ENCODE data around the gene DHRS11.
"Not testable (repeated sequence)": the region's sequence is repeated elsewhere in the genome, so short reads cannot be mapped to it uniquely, and the experiment has no call there.

Gene DHRS11

DNA sequence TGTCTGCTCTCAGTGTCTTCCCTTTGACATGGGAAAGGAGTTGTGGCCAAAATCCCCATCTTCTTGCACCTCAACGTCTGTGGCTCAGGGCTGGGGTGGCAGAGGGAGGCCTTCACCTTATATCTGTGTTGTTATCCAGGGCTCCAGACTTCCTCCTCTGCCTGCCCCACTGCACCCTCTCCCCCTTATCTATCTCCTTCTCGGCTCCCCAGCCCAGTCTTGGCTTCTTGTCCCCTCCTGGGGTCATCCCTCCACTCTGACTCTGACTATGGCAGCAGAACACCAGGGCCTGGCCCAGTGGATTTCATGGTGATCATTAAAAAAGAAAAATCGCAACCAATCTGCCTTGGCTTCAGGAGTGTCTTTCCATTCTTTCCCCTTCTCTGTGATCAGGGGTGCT is 8.8 kb downstream of the DHRS11 start:
- no peak for DNase-seq (ENCODE audit: low read depth)
- no peak overlapping the region for H3K4me3 ChIP-seq (ENCODE audit: low read depth, low read length)
- TF ChIP-seq, protein P1, sequence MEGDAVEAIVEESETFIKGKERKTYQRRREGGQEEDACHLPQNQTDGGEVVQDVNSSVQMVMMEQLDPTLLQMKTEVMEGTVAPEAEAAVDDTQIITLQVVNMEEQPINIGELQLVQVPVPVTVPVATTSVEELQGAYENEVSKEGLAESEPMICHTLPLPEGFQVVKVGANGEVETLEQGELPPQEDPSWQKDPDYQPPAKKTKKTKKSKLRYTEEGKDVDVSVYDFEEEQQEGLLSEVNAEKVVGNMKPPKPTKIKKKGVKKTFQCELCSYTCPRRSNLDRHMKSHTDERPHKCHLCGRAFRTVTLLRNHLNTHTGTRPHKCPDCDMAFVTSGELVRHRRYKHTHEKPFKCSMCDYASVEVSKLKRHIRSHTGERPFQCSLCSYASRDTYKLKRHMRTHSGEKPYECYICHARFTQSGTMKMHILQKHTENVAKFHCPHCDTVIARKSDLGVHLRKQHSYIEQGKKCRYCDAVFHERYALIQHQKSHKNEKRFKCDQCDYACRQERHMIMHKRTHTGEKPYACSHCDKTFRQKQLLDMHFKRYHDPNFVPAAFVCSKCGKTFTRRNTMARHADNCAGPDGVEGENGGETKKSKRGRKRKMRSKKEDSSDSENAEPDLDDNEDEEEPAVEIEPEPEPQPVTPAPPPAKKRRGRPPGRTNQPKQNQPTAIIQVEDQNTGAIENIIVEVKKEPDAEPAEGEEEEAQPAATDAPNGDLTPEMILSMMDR (conservative IDR thresholded peaks at IDR 0.05; ENCODE audit: low read depth, low read length), result no peak

DNA sequence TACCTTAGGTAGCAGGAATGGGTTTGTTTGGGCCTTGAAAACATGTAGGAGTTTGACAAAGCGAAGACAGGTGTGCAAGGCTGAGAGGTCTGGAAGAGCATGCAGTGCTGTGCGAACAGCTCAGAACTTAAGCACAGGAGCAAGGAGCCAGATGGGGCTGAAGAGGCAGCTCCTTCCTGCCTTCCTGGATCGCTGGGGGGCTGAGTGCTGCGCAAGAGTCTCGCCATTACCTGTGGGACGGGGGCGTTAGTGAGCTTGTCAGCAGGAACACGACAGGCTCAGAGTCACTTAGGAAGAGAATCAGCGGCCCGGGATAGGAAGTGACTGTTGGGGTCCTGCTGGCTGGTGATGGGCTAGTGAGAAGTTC is 9.2 kb downstream of the DHRS11 start:
- peak overlapping the region; percentile 96 for H3K4me3 ChIP-seq (ENCODE audit: low read depth, low read length)
- TF ChIP-seq, protein P1 (conservative IDR thresholded peaks at IDR 0.05; ENCODE audit: low read depth, low read length), result no peak
- DNase-seq (ENCODE audit: low read depth), result peak; percentile 50

DNA sequence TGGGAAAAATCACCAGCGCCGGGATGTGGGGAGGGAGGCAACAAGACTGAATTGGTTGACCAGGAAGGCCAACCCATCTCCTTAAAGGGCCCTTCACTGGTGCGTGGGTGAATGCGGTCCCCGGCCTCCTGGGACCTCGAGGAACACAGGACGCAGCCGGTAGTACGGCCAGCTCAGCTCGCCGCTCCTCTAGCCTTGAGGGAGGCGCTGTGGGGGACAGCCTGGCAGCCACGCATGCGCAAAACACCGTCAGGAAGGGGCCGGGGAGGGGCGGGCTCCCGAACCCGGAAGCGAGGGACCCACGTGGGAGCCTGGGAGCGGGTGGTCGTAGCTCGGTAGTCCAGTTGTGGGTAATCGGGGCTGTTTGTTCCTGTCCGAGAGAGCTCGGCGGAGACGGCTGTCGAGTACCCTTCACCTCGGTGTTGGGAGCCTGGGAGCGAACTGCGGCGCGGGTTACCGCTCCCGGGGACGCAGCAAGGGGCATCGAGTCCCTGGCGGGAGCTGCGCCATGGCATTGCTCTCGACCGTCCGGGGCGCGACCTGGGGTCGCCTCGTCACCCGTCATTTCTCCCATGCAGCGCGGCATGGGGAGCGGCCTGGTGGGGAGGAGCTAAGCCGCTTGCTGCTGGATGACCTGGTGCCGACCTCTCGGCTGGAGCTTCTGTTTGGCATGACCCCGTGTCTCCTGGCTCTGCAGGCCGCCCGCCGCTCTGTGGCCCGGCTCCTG is 9.8 kb downstream of the DHRS11 start, which contains the start of gene MRM1:
TSS of gene MRM1 (plus strand) at position 281 of the 727 bp plus-strand sequence. CDS start at position 509, 228 bp downstream.
- peak; percentile 90 for DNase-seq (ENCODE audit: low read depth)
- peak within 1 kb of the TSS; percentile 96 for H3K4me3 ChIP-seq (ENCODE audit: low read depth, low read length)
- TF ChIP-seq, protein P1 (conservative IDR thresholded peaks at IDR 0.05; ENCODE audit: low read depth, low read length), result peak; percentile 36

DNA sequence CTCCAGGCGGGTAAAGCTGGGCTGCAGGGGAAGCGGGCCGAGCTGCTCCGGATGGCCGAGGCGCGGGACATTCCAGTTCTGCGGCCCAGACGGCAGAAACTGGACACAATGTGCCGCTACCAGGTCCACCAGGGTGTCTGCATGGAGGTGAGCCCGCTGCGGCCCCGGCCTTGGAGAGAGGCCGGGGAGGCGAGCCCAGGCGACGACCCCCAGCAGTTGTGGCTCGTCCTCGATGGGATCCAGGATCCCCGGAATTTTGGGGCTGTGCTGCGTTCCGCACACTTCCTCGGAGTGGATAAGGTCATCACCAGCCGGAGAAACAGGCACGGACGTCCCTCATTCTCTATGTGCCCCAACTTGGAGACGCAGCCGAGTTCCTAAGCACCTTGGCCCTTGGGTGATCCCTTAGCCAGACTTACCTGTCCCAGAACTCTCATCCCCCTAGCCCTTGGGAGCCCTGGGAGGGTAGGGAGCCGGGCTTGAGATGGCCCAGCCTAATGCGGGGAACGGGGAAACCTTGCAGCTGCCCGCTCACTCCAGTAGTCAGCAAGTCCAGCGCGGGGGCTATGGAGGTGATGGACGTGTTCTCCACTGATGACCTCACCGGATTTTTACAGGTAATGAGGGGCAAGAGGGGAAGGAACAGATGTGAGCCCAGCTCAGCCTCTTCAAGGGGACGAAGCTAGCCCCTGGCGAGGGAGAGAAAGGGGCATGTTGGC is 10.5 kb downstream of the DHRS11 start:
- H3K4me3 ChIP-seq (ENCODE audit: low read depth, low read length), result peak overlapping the region; percentile 96
- peak; percentile 18 for DNase-seq (ENCODE audit: low read depth)
- TF ChIP-seq, protein P1 (conservative IDR thresholded peaks at IDR 0.05; ENCODE audit: low read depth, low read length), result no peak

DNA sequence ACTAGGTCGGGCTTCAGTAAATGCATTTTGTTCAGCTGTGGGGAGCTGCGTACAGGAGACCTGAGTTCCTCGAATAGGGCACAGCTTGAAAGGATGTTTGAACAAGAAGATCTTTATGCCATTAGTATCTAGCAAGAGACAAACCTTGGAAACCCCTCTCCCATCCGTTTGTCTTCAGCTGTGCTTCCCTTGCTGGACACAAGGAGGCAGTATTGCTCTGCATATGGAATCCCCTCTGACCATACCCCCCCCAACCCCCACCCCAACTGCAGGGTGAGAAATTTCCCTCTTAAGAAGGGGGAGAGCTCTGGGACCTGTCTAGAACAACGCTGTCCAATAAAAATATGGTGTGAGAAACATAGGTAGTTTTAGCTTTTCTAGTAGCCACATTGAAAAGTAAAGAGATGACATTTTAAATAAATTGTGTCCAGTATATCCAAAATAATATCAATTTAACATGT is 11.3 kb downstream of the DHRS11 start:
- peak overlapping the region; percentile 96 for H3K4me3 ChIP-seq (ENCODE audit: low read depth, low read length)
- TF ChIP-seq, protein P1 (conservative IDR thresholded peaks at IDR 0.05; ENCODE audit: low read depth, low read length), result peak; percentile 90
- peak; percentile 81 for DNase-seq (ENCODE audit: low read depth)

DNA sequence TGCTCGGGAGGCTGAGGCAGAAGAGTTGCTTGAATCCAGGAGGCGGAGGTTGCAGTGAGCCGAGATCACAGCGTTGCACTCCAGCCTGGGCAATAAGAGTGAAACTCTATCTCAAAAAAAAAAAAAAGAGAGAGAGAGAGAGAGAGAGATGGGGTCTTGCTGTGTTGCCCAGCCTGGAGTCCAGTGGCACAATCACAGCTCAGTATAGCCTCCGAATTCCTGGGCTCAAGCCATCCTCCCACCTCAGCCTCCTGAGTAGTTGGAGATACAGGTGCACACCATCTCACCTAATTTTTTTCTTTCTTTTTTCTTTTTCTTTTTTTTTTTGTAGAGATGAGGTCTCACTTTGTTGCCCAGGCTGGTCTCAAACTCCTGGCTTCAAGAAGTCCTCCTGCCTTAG is 13.3 kb downstream of the DHRS11 start:
- DNase-seq (ENCODE audit: low read depth); H3K4me3 ChIP-seq (ENCODE audit: low read depth, low read length): not testable (repeated sequence)

DNA sequence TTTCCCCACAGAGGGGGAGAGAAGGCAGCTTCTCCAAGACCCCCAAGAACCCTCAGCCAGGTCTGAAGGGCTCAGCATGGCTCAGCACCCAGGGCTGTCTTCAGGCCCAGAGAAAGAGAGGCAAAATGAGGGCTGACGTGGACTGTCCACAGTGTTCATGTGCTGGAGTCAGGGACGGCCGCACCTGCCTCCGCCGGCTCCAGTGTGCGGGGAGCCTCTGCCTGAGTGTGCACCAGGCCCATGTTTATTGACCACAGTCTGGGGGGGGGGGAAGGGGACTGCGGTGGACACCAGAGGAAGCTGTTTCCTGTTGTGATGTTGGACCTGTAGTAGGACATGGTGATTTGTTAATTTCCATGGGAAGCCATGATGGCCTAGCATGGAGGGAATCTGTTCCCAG is 16.6 kb downstream of the DHRS11 start:
- H3K4me3 ChIP-seq (ENCODE audit: low read depth, low read length), result no peak overlapping the region
- TF ChIP-seq, protein P1 (conservative IDR thresholded peaks at IDR 0.05; ENCODE audit: low read depth, low read length), result no peak
- no peak for DNase-seq (ENCODE audit: low read depth)

Data from choroid plexus epithelial cell (primary cell).